WTC11 (cell line): ENCODE data around the gene GAK. TPM values are rescaled to one million over a fixed set of nuclear protein-coding genes. Genes with fewer than 3 reads are reported as not detected.

Experiments used
- ATAC-seq: fragments of 200-7000 bp; cut with Tn5 transposase; 2 replicates; pipeline ENCODE4 v1.10.0; 2021; ENCODE audit warnings: mild to moderate bottlenecking, moderate library complexity
- CTCF ChIA-PET: fragments of 300-600 bp; sonication (Branson Sonifier 250); formaldehyde crosslinking; loops from one replicate; lab custom pipeline; 2021; ENCODE audit warnings: antibody characterized with exemption; lab: Charles Lee
- POLR2A ChIA-PET: fragments of 350-600 bp; sonication (Branson Sonifier 250); formaldehyde crosslinking; loops from one replicate; lab custom pipeline; 2021; ENCODE audit warnings: antibody characterized with exemption; lab: Charles Lee
- DNase-seq: peaks from one replicate; pipeline ENCODE4 v3.0.0; 2021; ENCODE audit warnings: low spot score
- H3K27ac Mint-ChIP-seq: 2 replicates; pipeline ENCODE4 v1.8.0; 2021; ENCODE audit warnings: mixed read lengths
- H3K27me3 Mint-ChIP-seq: 2 replicates; pipeline ENCODE4 v1.8.0; 2021; ENCODE audit warnings: low read depth, mild to moderate bottlenecking, moderate library complexity, mixed read lengths
- H3K36me3 Mint-ChIP-seq: 2 replicates; pipeline ENCODE4 v1.8.0; 2021; ENCODE audit warnings: mixed read lengths
- H3K4me1 Mint-ChIP-seq: 2 replicates; pipeline ENCODE4 v1.8.0; 2022; ENCODE audit warnings: mixed read lengths
- H3K4me3 Mint-ChIP-seq: 2 replicates; pipeline ENCODE4 v1.8.0; 2021; ENCODE audit warnings: mild to moderate bottlenecking, moderate library complexity, mixed read lengths
- H3K9me3 Mint-ChIP-seq: 2 replicates; pipeline ENCODE4 v1.8.0; 2021; ENCODE audit warnings: mixed read lengths
- ATF6 ChIP-seq: sonication (generic); formaldehyde crosslinking; IDR thresholded peaks from 2 replicates; pipeline ENCODE4 v1.8.1; 2023; ENCODE audit warnings: mild to moderate bottlenecking, missing genetic modification reagents
- CDX4 ChIP-seq: fragments of 250-450 bp; sonication (Bioruptor Pico); IDR thresholded peaks from 2 replicates; pipeline ENCODE4 v1.9.0; 2021; ENCODE audit warnings: moderate library complexity, mild to moderate bottlenecking, inconsistent platforms, borderline replicate concordance
- CREB1 ChIP-seq: sonication (generic); formaldehyde crosslinking; IDR thresholded peaks from 2 replicates; pipeline ENCODE4 v1.8.0; 2023; ENCODE audit warnings: mild to moderate bottlenecking, missing genetic modification reagents
- CREM ChIP-seq: sonication (generic); formaldehyde crosslinking; IDR thresholded peaks from 2 replicates; pipeline ENCODE4 v1.8.1; 2022; ENCODE audit warnings: mild to moderate bottlenecking, missing genetic modification reagents, moderate library complexity
- ERG ChIP-seq: fragments of 250-450 bp; sonication (Bioruptor Pico); IDR thresholded peaks from 2 replicates; pipeline ENCODE4 v1.8.0; 2021; ENCODE audit warnings: mild to moderate bottlenecking
- ESRRA ChIP-seq: sonication (generic); formaldehyde crosslinking; IDR thresholded peaks from 2 replicates; pipeline ENCODE4 v1.8.1; 2022; ENCODE audit warnings: mild to moderate bottlenecking, missing genetic modification reagents, borderline replicate concordance
- ETV6 ChIP-seq: sonication (generic); formaldehyde crosslinking; IDR thresholded peaks from 2 replicates; pipeline ENCODE4 v1.8.1; 2022; ENCODE audit warnings: mild to moderate bottlenecking, missing genetic modification reagents
- FOXK1 ChIP-seq: sonication (generic); formaldehyde crosslinking; IDR thresholded peaks from 2 replicates; pipeline ENCODE4 v1.8.0; 2022; ENCODE audit warnings: mild to moderate bottlenecking, moderate library complexity, missing genetic modification reagents
- FOXP1 ChIP-seq: sonication (generic); formaldehyde crosslinking; IDR thresholded peaks from 2 replicates; pipeline ENCODE4 v1.8.0; 2022; ENCODE audit warnings: missing genetic modification reagents, mild to moderate bottlenecking, moderate library complexity, borderline replicate concordance
- GRHL2 ChIP-seq: fragments of 250-450 bp; sonication (Bioruptor Pico); IDR thresholded peaks from 2 replicates; pipeline ENCODE4 v1.8.0; 2022; ENCODE audit warnings: mild to moderate bottlenecking, moderate library complexity; ENCODE audit not compliant: insufficient replicate concordance, severe bottlenecking
- IRF2 ChIP-seq: sonication (generic); formaldehyde crosslinking; IDR thresholded peaks from 2 replicates; pipeline ENCODE4 v1.8.0; 2022; ENCODE audit warnings: low read depth, missing genetic modification reagents, borderline replicate concordance
- NFATC4 ChIP-seq: fragments of 250-450 bp; sonication (Bioruptor Pico); IDR thresholded peaks from 2 replicates; pipeline ENCODE4 v1.9.0; 2021; ENCODE audit warnings: mild to moderate bottlenecking
- NFE2L1 ChIP-seq: sonication (generic); formaldehyde crosslinking; IDR thresholded peaks from 2 replicates; pipeline ENCODE4 v1.8.1; 2023; ENCODE audit warnings: missing genetic modification reagents
- NR2C2 ChIP-seq: sonication (generic); formaldehyde crosslinking; IDR thresholded peaks from 2 replicates; pipeline ENCODE4 v1.8.0; 2022; ENCODE audit warnings: mild to moderate bottlenecking, missing genetic modification reagents
- NR3C1 ChIP-seq: sonication (generic); formaldehyde crosslinking; conservative IDR thresholded peaks from 2 replicates; pipeline ENCODE4 v1.8.1; 2023; ENCODE audit warnings: low read depth, mild to moderate bottlenecking, missing genetic modification reagents
- PRRX2 ChIP-seq: fragments of 250-450 bp; sonication (Bioruptor Pico); IDR thresholded peaks from 2 replicates; pipeline ENCODE4 v1.8.0; 2021; ENCODE audit warnings: mild to moderate bottlenecking
- RORB ChIP-seq: fragments of 250-450 bp; sonication (Bioruptor Pico); IDR thresholded peaks from 2 replicates; pipeline ENCODE4 v1.9.0; 2021; ENCODE audit warnings: mild to moderate bottlenecking
- STAT6 ChIP-seq: sonication (generic); formaldehyde crosslinking; conservative IDR thresholded peaks from 2 replicates; pipeline ENCODE4 v1.8.1; 2023; ENCODE audit warnings: mild to moderate bottlenecking, low read depth, missing genetic modification reagents, moderate library complexity
- TEAD4 ChIP-seq: sonication (generic); formaldehyde crosslinking; IDR thresholded peaks from 2 replicates; pipeline ENCODE4 v1.8.0; 2022; ENCODE audit warnings: mild to moderate bottlenecking, missing genetic modification reagents
- TP53 ChIP-seq: sonication (generic); formaldehyde crosslinking; IDR thresholded peaks from 2 replicates; pipeline ENCODE4 v1.8.1; 2023; ENCODE audit warnings: mild to moderate bottlenecking, missing genetic modification reagents
- ZMAT4 ChIP-seq: fragments of 250-450 bp; sonication (Bioruptor Pico); IDR thresholded peaks from 2 replicates; pipeline ENCODE4 v1.9.0; 2021; ENCODE audit warnings: mild to moderate bottlenecking
- ZNF317 ChIP-seq: sonication (generic); formaldehyde crosslinking; IDR thresholded peaks from 2 replicates; pipeline ENCODE4 v1.8.1; 2023; ENCODE audit warnings: low read depth, mild to moderate bottlenecking, moderate library complexity, missing genetic modification reagents, borderline replicate concordance
- ZNF512 ChIP-seq: sonication (generic); formaldehyde crosslinking; IDR thresholded peaks from 2 replicates; pipeline ENCODE4 v1.8.1; 2022; ENCODE audit warnings: missing genetic modification reagents, borderline replicate concordance
- ZNF671 ChIP-seq: fragments of 250-450 bp; sonication (Bioruptor Pico); IDR thresholded peaks from 2 replicates; pipeline ENCODE4 v1.8.0; 2021; ENCODE audit warnings: mild to moderate bottlenecking
- ZSCAN18 ChIP-seq: fragments of 250-450 bp; sonication (Bioruptor Pico); IDR thresholded peaks from 2 replicates; pipeline ENCODE4 v2.1.2; 2022; ENCODE audit warnings: mild to moderate bottlenecking, moderate library complexity
- total RNA-seq: library from RNA; stranded (reverse); gene quantifications from 3 replicates; pipeline ENCODE4 v1.2.3, GENCODE V29; 2021

Gene GAK
- total RNA-seq, 1 experiment from 2014 or later, result 121 TPM

GRCh38 chr4:907691-908425, 24.3 kb downstream of the GAK start:
- H3K27me3 Mint-ChIP-seq, result no peaks in the 10 kb centered on the region
- no peak for TF ChIP-seq NR3C1 (CRISPR knock-in tag)
- TF ChIP-seq ERG (CRISPR knock-in tag), result no peak
- no peak for TF ChIP-seq ZNF317 (CRISPR knock-in tag)
- no peak for TF ChIP-seq CDX4 (CRISPR knock-in tag)
- TF ChIP-seq ESRRA (CRISPR knock-in tag), result no peak
- TF ChIP-seq IRF2 (CRISPR knock-in tag), result no peak
- no peak for TF ChIP-seq ZNF512
- no peak for TF ChIP-seq GRHL2 (CRISPR knock-in tag)
- TF ChIP-seq ZMAT4 (CRISPR knock-in tag), result no peak
- TF ChIP-seq RORB, result no peak
- no peak for TF ChIP-seq FOXK1 (CRISPR knock-in tag)
- no peak for TF ChIP-seq NFATC4 (CRISPR knock-in tag)
- TF ChIP-seq ZNF671 (CRISPR knock-in tag), result no peak
- no peak for TF ChIP-seq ETV6
- TF ChIP-seq NR2C2 (CRISPR knock-in tag), result no peak
- no peak for TF ChIP-seq ATF6 (CRISPR knock-in tag)
- TF ChIP-seq, all 79 proteins: peak for 0
- ATAC-seq (no peak), DNase-seq (no peak)
- Mint-ChIP-seq H3K27ac (no peak overlapping the region), H3K4me3 (no peak overlapping the region), H3K9me3 (peaks cover 10% of the 10 kb centered on the region), H3K4me1 (peaks cover 9% of the 10 kb centered on the region), H3K36me3 (peaks cover 26% of the 10 kb centered on the region)
- CTCF ChIA-PET, result interaction anchor here (0.6 kb wide), 1 partner anchor 165 kb away, joined by 3 read pairs; no protein-coding TSS in a partner anchor
- POLR2A ChIA-PET, result no interaction called here

GRCh38 chr4:907103-907400, 25.1 kb downstream of the GAK start:
- DNase-seq (no peak), ATAC-seq (no peak)
- Mint-ChIP-seq H3K9me3 (peaks cover 10% of the 10 kb centered on the region), H3K4me1 (peaks cover 7% of the 10 kb centered on the region), H3K4me3 (no peak overlapping the region), H3K36me3 (peaks cover 26% of the 10 kb centered on the region), H3K27ac (no peak overlapping the region; the same call in 1 of the 2 replicates), H3K27me3 (no peaks in the 10 kb centered on the region)
- ChIA-PET CTCF (no interaction called here), POLR2A (no interaction called here)
- no peak for TF ChIP-seq NFE2L1 (CRISPR knock-in tag)
- no peak for TF ChIP-seq RORB
- TF ChIP-seq CREM (CRISPR knock-in tag), result no peak
- no peak for TF ChIP-seq ZMAT4 (CRISPR knock-in tag)
- TF ChIP-seq STAT6 (CRISPR knock-in tag), result no peak
- no peak for TF ChIP-seq CREB1 (CRISPR knock-in tag)
- no peak for TF ChIP-seq PRRX2 (CRISPR knock-in tag)
- no peak for TF ChIP-seq ZSCAN18 (CRISPR knock-in tag)
- no peak for TF ChIP-seq TP53 (CRISPR knock-in tag)
- no peak for TF ChIP-seq TEAD4 (CRISPR knock-in tag)
- no peak for TF ChIP-seq FOXP1 (CRISPR knock-in tag)
- TF ChIP-seq NR3C1 (CRISPR knock-in tag), result no peak
